C1 segment of cervical spinal cord (tissue), 14 donors: ENCODE data around the gene DCAF16.

Experiments
- DNase-seq, 14 donors: peaks; one replicate each; lab custom pipeline; 2025; lab: John Stamatoyannopoulos, UW

The DCAF16 gene

DNA sequence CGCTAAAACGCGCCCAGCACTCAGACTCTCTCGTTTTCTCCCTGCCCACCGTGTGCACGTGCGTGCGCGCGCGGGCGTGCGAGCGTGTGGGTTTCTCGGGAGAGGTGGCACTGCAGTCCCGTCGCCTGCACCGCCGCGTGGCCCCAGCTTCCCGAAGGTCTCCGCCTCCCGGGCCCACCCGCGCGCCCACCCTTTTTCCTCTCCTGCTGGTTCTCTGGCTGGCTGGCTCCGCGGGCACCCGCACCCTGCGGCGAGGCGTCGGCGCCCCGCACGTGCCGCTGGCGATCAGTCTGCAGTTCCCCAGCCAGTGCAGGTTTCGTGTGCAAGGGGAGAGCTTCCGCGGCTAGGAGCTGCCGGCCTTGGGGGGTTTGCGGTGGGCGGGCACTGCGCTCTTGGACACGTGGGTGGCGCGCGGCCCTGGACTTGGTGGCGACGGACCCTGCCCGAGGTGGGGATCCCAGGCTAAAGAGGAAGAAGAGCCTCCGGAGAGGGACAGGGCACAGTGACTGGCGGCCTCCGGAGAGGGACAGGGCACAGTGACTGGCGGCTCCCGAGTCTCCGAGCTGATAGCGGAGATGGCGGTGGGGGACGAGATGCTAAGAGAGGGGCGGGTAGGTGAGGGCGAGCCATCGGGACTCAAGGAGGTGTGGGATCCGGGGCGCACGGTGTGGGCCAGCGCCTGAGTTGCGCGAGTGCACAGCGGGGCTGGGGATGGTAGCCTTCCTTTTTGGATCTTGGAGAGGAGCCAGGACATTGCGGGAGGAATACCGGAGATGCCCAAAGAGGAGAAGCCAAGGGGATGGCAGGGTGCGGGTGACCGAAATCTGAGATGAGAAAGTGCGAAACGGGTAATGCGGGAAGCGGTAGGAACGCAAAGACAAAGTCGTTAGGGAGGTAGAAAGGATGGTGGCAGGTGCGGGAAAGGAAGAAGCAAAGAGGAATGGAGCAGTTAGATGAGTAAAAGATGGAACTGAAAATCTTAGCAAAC lies 29.0 kb downstream of the DCAF16 start, which contains the start of gene FAM184B:
Gene FAM184B, minus strand, starts transcription at position 322 of the 988 bp plus-strand sequence. CDS start 322 bp downstream, outside the sequence.
- no peak for DNase-seq

DNA sequence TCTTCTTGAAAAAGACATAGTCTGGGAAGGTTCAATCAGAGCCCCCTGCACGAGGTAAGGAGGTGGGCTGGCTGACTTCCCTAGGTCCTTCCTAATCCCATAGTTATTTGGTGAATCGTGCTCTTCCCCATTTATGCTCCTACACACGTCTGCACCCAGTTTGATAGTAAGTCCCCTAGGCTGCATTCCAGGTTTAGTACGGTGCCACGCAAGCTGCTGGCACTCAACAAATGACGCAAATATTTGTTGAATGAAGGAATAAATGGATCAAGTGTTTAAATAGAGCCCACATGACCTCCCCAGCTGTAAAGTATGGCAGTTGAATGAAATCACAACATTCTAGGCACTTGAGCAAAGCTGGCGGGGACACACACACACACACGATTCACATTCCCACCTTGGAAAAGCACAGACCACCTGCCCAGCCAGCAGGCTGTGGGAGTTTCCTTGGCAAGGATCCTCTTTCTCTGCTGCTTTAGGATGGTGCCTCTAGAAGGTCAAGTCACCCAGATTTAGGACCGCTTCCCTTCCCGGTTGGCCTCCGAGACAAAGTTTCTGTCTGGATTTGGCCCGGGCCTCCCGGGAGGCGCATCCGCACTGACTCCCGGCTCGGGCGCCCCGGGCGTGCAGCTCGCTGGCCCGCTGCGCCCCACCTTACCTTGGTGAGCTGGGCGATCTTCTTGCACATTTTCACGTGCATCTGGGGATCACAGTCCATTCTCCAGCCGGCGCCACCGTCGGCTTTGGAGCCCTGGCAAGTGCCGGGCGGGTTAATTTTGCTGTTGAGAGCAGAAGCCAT lies 29.9 kb downstream of the DCAF16 start:
- DNase-seq, result no peak

DNA sequence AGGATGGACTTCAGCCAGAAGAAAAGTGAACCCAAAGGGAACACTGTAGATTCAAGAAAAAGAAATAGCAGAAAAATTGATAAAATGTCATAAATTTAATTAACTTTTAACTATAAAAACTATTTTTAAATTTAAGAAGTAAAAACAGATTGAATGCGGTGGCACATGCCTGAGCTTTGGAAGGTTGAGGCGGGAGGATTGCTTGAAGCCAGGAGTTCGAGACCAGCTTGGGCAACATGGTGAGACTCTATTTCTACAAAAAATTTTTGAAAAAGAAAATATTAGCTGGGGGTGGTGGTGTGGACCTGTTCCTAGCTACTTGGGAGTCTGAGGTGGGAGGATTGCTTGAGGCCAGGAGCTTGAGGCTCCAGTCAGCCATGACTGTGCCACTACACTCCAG lies 32.1 kb downstream of the DCAF16 start:
- no peak for DNase-seq

DNA sequence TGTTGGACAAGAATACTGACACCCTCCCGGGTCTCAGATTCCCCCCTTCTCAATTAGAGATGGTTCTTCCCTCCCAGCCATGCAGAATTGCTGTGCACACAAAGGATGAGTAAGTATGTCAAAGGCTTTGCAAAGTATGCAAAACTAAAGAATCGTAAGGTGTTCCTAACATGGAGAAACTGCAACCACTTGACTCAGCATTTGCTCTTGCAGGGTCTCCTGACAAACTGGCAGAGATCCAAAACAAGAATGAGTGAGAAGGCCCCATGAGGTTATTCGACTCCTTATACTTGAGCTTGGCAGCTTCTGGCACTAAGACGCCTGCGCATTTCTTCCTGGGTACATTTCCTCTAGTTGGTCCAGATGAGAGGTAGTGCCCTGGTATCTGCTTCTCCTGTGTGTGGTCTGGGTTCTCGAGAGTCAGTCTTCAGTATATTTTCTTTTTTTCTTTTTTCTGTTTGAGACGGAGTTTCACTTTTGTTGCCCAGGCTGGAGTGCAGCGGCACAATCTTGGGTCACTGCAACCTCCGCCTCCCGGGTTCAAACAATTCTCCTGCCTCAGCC lies 37.3 kb downstream of the DCAF16 start:
- no peak for DNase-seq

DNA sequence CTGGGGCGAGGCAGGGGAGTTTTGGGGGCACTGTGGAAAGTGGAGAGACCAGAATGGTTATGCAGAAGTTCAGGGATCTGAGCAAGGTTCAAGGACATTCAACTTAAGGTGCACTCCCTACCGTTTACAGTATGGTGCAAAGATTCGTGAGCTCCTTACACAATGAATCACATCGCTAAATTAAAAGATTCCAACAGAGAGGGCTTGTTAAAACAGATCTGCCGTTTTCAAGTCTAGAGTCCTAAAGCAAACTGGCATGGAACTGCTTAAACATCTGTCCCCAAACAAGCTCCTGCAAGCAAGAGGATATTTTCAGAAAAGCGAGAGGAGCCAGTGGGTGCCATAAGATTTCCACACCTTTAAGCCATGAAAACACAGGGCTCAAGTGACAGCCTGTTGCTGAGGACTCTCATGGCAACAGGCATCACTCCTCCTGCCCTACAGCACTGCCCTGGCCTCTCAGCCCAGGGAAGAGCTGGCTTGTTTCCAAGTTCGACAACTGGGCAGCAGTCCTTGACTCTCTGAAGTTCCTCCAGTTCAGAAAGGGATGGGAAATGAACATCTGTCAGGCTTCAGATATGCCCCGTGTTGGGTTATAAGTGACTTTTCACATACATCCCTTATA lies 39.2 kb downstream of the DCAF16 start:
- peak in 1 of 14 donors; percentile 5 for DNase-seq

DNA sequence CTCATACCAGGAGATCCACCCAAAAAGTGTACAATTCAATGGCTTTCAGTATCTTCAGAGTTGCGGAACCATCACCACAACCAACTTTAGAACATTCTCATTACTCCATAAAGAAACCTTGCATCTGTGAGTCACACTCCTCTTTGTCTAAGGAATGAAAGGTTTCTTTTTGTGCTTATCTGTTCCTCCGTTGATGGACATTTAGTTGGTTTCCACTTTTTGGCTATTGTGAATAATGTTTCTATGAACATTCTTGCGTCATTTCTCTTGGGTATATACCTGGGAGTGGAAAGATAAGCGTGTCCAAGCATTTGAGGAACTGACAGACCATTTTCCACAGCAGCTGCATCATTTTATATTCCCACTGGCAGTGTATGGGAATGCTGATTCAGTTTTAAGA lies 39.7 kb downstream of the DCAF16 start:
- DNase-seq, result no peak

DNA sequence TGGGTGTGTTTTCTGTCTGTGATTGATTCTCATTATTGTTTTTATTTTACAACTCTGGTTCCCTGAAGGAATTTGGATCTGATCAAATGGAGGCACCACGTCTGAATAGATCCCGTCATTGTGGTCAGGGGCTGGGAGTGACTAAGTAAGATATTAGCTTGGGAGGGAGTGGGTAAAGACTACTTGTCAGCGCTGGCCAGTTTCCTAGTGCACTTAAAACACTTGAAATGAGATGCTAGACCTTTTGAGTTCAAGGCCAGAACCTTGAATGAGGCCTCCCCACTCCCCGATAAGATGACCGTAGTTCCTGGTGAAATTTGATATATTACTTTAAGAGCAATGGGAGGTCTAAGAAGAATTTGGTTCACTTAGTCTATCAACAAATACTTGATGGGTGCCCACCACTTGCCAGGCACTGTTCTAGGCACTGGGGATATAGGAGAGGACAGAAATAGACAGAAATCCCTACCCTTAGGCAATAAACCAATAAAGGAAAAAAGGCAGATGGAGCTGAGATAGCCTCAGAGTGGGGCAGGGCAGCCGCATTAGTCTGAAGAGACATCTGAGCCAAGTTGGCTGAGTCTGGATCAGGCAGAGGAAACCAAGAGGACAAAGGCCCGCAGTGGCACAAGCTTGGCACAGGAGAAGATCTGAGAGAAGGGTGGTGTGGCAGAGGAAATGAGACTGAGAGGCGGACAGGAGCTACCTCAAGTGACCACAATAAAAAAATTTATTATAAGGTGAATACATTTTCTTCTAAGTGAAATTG lies 41.0 kb downstream of the DCAF16 start:
- no peak for DNase-seq

DNA sequence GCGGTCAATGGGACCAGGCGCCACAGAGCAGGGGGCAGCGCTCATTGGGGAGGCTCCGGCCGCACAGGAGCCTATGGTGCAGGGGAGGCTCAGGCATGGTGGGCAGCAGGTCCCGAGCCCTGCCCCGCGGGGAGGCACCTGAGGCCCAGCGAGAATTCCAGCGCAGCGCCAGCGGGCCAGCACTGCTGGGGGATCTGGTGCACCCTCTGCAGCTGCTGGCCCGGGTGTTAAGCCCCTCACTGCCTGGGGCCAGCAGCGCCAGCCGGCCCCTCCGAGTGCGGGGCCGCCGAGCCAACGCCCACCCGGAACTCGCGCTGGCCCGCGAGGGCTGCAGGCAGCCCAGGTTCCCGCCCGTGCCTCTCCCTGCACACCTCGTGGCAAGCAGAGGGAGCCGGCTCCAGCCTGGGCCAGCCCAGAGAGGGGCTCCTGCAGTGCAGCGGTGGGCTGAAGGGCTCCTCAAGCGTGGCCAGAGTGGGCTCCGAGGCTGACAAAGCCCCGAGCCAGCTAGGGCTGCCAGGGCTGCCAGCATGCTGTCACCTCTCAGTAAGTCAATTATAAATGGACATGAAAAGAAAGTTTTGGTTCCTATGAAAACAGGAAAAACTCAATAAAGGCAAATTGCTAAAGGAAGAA lies 43.6 kb downstream of the DCAF16 start:
- no peak for DNase-seq

DNA sequence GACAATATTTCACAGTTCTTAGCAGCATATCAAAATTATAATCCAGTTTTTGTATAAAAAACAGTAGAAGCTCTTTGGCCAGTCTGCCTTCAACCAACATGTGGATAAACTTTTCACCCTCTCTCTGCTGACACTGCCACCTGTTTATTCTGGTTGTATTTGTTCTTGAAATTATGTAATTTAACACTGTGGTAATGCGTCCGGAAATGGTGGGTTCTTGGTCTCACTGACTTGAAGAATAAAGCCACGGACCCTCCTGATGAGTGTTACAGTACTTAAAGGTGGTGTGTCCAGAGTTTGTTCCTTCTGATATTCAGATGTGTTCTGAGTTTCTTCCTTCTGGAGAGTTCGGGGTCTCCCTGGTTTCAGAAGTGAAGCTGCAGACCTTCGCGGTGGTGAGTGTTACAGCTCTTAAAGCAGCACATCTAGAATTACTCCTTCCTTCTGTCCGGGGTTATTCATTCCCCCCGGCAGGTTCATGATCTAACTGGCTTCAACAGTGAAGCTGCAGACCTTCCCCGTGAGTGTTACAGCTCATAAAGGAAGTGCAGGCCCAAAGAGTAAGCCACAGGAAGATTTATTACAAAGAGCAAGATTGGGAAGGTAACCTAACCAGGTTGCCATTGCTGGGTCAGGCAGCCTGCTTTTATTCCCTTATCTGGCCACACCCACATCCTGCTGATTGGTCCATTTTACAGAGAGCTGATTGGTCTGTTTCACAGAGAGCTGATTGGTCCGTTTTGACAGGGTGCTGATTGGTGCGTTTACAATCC lies 44.9 kb downstream of the DCAF16 start:
- DNase-seq, result no peak

DNA sequence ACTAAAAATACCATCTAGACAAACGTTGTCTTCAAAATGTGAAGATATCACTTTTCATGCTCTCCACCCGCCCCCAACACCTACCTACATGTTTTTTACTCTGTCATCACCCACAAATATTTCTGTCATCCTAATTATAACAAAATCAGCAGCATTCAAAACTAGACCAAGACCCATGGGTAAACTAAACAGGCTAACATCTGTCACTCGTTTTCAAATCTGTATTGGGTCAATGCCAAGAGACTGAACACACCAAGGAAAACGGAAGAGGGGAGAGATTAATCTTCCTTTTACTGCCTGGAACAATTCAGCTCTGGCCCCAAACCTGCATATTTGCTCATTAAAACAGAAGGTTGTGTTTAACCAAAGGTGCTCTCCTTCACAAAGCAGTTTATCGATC lies 46.6 kb downstream of the DCAF16 start:
- DNase-seq, result no peak

DNA sequence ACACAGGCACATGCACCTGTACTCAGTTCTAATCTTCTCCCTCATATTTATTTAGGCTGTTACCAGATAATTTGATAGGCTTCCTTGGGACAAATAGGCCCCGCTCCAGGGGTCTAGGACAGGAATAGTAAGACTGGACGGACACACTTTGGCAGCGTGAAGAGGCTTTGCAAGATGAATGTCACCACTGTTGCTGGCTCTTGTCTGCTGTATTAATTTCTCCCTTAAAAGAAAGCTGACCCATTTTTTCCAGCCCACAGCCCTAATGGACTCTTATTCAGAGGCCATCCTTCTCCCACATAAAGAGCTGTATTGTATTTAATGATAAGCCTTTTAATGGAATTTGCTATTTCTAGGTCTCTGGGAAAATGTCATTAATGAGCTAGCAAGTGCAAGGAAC lies 47.1 kb downstream of the DCAF16 start:
- no peak for DNase-seq

DNA sequence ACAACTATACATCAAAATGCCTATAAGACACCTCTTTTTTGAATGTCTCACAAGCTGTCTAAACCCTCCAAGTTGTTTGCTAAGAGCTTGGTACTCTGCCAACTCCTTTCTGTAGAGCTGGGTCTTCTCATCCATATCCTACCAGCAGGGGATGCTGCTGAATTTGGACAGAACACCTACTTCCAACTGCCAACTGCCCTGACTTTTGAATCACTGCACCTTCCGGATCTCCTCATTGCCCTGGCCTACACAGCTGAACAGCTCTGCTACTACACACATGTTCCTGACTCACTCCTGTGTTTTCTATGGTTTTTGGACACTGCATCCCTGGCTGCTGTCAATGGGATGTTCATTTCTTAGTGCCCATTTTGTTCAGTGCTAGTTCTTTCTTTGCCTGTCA lies 47.8 kb downstream of the DCAF16 start:
- no peak for DNase-seq

DNA sequence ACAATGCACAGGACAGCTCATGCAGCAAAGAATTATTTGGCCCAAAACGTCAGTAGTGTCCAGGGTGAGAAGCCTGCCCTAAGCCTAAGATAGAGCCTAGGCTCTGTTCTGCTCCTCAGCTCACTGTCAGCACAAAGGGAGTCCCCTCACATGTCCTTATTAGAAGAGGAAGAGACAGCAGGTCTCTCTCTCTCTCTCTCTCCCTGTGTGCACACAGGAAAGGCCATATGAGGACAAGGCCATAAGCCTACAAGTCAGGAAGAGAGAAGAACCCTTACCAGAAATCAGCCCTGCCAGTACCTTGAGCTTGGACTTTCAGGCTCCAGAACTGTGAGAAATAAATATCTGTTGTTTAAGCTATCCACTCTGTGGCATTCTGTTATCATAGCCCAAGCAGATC lies 49.5 kb downstream of the DCAF16 start:
- DNase-seq, result no peak

DNA sequence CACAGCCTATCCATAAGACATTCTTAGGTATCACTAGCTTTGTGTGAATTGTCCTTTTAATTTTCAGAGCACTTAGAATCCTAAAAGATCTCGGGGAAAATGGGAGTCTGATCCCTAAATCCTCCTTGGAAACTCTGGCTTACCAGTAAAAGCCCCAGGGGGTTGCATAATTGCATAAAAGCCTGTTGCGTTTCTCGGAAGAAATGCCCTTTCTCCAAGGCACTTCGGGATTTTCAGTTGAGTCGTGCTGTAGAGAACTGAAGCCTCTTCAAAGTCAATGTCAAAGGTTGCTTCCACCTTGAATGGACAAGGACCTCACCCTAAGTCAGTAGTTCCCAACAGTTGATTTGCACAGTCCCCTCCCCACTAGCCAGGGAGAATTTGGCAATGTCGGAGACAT lies 49.9 kb downstream of the DCAF16 start:
- no peak for DNase-seq

DNA sequence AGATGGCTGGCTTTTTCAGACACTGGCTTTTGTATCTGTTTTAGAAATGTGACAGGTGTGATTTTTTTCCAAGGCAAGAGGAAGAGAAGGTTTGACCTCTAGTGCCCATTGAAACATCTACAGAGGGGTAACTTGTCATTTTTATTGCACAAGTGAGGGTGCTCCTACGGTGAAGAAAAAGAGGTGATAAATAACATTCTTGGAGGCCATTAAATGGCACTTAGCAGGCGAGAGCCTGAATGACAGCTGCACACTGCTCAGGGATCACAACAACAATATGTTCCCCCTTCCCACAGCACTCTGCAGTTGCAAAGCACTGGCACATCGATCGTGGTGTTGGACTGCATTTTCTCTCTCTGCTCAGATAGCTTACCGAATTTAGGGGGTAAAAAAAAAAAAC lies 52.1 kb downstream of the DCAF16 start:
- DNase-seq, result no peak

DNA sequence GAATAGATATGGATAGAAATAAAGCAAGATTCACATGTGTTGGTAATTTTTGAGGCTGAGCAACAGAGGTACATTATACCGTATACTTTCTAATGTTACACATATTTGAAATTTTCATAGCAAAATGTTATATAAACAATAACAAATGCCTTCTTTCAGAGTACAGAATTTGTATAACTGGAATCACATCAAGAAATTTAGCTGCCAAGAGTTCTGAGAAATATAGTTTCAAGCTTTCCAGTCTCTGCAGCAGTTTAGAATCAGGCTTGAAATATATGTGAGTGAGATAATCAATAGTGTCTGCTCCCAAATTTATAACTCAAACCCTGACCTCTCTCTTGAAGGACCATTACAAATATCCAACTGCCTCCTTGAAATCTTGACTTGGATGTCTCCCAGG lies 52.9 kb downstream of the DCAF16 start:
- no peak for DNase-seq

DNA sequence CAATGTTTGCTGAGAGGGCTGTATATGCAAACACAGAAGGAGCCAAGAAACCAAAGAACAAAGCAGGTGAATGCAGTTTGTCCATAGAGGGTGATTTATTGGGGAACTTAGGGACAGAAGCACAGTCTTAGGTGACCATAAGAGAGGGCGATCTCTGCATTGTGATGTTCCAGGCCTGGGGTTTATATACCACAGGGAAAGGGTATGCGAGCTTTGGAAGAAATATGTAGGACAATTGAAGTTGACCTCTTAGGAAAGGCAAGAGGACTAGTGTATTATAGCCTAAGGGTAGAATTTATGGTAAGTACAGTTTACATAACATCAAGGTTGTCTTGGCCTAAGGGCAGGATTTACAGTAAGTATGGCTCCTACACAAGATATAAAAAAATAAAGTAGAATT lies 56.9 kb downstream of the DCAF16 start:
- DNase-seq, result no peak
